Measurements from ENCODE around the gene CD1C.

GRCh38 chr1:158311066-158311465 is 21.3 kb downstream of the CD1C start:
- TF ChIP-seq POU6F1 (CRISPR knock-in tag; IDR thresholded peaks at IDR 0.05; ENCODE audit: borderline replicate concordance, low read depth) (no peak), TSHZ2 (CRISPR knock-in tag; IDR thresholded peaks at IDR 0.05) (no peak)
